NCI-H446 (cell line): ENCODE measurements around the gene HERC6.
"Not testable (repeated sequence)": the region's sequence is repeated elsewhere in the genome, so short reads cannot be mapped to it uniquely, and the experiment has no call there.

ENCODE experiments used
- DNase-seq, 2 experiments: peaks; one replicate each; lab custom pipeline; 2025; lab: John Stamatoyannopoulos, UW

Gene HERC6

DNA sequence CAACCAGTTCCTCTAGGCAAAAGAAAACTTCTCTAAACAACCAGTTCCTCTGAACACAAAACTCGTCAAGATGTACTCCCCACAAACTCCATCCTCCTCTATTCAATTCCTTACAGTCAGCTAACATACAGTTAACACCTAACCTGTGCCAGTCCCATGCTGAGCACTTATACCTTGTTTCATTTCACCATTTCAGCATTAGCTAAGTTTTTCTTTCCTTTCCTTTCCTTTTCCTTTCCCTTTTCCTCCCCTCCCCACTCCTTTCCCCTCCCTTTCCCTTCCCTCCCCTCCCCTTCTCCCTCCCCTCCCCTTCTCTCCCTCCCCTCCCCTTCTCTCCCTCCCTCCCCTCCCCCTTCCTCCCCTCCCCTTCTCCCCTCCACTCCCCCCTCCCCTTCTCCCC, 13.1 kb downstream of the HERC6 start:
- no peak for DNase-seq

DNA sequence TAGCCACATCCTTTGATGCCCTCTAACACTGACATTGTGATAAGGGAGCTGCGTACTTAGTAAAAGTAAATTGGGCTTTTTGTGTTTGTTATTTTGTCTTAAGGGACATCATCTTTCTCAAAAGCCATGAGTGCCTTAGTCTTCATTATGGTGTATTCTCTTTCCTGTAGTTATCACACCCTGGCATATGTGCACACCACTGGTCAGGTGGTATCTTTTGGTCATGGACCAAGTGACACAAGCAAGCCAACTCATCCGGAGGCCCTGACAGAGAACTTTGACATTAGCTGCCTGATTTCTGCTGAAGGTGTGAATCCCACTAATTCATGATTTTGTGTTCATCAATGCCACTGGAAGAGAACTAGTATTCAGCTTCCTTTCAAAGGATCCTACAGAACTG, 18.0 kb downstream of the HERC6 start:
- no peak for DNase-seq

GRCh38 chr4:88398381-88398780, 19.7 kb downstream of the HERC6 start:
- no peak for DNase-seq

DNA sequence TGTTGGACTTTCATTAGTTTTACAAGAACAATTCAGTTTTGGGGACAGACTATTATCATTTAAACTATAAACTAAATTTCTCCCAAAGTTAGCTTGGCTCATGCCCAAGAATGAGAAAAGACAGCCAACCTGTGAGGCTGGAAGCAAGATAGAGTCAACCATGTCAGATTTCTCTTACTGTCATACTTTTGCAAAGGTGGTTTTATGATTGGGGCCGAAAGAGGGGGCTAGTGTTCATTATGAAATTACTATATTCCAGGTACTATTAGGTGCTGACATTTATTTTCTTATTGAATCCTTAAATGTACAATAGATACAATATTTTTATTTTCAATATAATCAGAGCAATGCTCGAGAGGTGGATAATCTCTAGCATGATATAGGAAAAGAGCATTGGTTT, 30.6 kb downstream of the HERC6 start:
- no peak for DNase-seq

GRCh38 chr4:88409789-88410188, 31.1 kb downstream of the HERC6 start:
- DNase-seq, result no peak

- DNase-seq, result no peak
Measured at GRCh38 chr4:88411491-88412096, 32.9 kb downstream of the HERC6 start.

- no peak for DNase-seq
Measured at GRCh38 chr4:88413801-88414200, 35.1 kb downstream of the HERC6 start.

DNA sequence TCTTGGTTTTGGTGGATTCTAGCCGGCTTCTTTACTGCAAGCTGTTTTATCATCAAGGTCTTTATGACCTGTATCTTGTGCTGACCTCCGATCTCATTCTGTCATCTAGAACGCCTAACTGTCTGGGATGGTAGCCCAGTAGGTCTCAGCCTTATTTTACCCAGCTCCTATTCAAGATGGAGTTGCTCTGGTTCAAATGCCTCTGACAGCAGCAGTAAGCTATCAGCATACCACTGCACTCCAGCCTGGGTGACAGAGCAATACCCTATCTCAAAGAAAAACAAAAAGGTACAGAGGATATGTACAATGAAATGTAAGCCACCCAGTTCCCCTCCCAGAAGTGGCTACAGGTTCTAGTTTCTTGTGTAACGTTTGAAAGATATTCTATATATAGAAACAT, 36.1 kb downstream of the HERC6 start:
- DNase-seq, result no peak

DNA sequence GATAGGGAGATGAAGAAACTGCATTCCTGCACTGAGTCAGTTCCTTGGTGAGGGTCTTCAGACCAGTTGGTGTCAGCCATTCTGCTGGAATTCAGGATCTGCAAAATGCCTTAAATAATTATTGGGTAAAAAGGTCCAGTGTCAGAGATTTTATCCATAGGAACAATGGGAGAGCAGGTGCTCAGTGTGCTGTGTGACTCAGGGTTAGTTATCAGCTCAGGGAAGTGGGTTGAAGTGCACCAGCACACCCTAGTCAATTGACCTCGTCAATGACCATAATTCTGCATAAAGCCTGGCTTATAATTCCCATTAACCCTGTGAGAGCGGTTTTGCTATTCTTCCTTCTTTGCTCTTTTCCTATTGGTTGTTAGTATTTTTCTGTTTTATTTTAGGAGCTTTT, 37.3 kb downstream of the HERC6 start:
- no peak for DNase-seq

DNA sequence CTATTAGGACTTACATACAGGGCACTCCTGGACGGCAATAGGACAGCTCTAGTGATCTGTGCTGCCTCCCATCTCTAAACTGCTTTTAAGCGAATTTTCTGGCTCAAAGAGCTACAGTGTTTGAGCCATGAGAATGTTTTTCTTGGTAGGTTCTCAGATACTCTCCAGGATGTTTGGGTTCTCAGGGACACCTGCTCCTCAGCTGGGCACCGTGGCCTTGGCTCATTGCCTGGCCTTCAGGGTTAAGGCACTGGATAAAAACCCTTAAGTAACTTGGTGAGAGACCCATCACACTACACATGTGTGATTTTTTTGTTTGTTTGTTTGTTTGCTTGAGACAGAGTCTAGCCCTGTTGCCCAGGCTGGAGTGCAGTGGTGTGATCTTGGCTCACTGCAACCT, 39.8 kb downstream of the HERC6 start:
- DNase-seq, result no peak

DNA sequence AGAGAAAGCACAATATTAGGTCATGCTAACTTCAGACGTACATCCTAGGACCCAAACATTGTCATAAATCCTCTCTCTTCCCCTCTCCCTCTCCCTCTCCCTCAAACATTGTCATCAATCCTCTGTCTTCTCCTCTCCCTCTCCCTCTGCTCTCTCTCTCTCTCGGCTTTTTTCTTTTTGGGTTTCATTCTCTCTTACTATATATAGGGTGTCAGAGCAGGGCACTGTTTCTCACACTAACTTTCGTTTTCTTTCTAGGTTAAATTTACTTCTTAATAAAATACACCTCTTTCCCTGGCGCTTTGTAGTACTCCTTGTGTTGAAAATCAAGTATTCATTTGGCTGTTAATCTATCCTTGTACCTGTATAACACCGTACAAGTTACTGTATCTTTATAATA, 41.2 kb downstream of the HERC6 start:
- DNase-seq, result no peak

DNA sequence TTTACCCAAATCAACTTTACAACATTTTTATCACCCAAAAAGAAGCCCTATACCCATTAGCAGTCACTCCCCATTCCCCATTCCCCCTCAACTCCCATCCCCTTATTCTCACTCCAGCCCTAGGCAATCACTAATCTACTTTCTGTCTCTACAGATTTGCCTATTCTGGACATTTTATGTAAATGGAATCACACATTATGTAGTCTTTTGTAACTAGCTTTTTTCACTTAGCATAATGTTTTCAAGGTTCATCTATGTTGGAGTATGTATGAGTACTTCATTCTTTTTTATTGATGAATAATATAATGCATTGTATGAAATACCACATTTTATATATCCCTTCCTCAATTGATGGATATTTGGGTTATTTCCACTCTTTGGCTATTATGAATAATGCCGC, 42.2 kb downstream of the HERC6 start:
- no peak for DNase-seq

DNA sequence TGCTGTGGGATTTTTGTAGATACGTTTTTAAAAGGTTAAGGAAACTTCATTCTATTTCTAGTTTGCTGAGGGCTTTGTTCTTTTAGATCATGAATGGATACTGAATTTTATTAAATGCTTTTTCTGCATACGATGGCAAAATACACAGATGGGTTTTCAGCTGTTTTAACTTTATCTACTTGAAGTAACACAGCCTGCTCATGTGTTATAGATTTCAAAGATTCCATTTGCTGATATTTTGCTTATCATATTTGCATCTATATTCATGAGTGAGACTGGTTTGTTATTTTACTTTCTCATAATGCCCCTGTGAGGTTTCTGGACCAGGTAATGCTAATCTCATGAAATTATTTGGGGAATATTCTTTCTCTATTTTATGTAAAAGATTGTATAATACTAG, 43.8 kb downstream of the HERC6 start:
- DNase-seq, result no peak

GRCh38 chr4:88429401-88429800, 50.7 kb downstream of the HERC6 start:
- DNase-seq, result no peak

DNA sequence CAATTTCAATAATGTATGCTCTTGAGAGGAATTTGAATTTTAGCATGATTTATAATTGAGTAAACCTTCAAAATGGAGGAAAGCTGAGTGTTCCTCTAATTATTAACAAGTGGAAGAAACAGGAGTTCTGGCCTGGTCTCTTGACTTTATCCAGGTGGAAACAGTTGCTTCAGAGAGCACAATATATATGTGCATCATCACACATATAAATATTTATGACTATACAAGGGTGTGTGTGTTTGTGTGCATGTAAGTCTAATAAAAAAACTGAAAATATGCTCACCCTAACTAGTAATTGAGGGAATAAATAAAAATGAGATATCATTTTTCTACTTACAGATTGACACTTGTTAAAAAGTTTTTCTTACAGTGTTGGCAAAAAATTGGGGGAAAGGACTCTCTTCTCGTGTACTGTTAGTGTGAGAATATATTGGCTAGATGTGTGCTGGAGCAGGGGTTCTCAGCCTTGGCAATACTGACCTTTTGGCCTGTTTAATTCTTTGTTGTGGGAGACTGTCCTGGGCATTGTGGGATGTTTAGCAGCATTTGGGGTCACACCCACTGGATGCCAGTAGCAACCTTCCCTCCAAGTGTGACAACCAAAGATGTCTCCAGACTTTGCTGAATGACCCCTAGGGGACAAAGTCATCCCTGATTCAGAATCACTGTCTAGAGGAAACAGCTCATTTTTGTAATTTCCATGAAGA, 57.5 kb downstream of the HERC6 start:
- DNase-seq, result no peak

DNA sequence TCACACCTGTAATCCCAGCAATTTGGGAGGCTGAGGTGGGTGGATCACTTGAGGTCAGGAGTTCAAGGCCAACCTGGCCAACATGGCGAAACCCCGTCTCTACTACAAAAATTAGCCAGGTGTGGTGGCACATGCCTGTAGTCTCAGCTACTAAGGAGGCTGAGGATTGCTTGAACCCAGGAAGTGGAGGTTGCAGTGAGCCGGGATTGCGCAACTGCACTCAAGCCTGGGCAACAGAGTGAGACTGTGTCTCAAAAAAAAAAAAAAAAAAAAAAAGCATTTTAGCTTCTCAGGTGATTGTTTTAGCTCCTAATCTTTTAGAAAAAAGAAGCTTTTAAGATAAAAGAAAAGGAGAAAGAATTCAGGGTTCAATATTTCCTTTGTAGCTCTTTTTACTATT, 59.2 kb downstream of the HERC6 start:
- DNase-seq, result not testable (repeated sequence)

- DNase-seq, result no peak
Measured at GRCh38 chr4:88439161-88439760, 60.6 kb downstream of the HERC6 start.

DNA sequence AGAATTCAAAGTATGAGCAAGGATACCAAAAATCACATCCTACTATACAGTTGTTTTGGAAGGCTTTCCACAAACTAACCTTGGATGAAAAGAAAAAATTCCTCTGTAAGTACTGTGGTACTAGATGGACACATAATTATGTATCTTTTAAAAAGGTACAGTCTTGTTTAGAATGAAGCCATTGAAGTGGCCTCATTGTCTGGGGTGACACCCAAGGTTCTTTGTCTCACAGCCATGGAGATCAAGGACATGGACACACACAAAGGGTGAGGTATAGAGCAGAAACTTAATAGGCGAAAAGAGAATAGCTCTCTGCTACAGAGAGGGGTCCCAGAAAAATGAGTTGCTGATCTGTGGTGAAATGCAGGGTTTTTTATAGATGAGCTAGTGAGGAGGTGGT, 61.5 kb downstream of the HERC6 start:
- no peak for DNase-seq

DNA sequence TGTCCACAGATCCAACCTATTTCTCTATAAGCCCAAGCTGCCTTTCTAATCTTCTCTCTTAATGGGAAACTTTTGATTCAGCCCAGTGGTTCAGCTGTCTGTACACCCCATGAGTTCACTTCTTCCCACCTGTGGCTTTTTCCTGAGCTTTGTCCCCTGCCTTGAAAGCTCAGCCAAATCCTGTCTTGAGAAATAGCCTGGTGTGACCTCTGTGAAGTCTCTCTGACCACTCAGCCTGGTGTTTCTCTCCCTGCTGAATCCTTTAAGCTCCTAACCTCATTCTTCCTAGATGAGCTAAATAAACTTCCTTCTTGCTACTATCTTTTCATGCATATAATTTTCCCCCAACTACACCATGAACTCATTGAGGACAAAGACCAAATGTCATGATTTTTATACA, 63.0 kb downstream of the HERC6 start:
- DNase-seq, result no peak

DNA sequence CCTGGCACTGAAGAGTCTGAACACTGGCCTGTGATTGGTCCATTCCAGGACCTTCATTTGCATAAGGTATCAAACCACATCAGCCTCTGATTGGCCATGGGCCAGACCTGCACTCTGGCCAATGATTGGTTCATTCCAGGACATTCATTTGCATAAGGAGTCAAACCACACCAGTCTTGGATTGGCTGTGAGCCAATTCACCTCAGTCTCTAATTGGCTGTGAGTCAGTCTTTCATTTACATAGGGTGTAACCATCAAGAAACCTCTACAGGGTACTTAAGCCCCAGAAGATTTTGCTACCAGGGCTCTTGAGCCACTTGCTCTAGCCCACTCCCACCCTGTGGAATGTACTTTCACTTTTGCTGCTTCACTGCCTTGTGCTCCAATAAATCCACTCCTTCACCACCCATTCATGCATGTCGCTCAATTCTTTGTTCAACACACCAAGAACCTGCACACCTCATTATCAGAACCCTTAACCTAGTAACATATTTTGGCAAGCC, 64.1 kb downstream of the HERC6 start:
- no peak for DNase-seq

DNA sequence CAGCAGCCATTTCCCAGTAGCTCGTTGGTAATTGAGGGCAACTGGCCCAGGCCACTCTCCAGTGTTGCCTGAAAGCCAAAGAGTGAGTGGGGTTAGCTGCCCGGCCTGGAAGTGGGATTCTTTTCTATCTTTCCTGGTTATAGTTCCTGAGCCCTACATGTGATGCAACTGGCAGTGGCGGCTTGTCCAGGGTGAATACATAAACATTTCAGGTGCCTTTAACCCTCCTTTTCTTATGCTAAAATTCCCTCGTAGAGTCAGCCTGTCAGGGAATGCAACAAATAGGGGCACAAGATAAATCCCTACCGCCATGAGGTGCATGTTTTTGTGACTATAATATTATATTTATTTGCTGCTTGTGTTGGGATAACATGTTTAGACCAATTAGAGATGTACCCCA, 64.8 kb downstream of the HERC6 start:
- DNase-seq, result no peak

DNA sequence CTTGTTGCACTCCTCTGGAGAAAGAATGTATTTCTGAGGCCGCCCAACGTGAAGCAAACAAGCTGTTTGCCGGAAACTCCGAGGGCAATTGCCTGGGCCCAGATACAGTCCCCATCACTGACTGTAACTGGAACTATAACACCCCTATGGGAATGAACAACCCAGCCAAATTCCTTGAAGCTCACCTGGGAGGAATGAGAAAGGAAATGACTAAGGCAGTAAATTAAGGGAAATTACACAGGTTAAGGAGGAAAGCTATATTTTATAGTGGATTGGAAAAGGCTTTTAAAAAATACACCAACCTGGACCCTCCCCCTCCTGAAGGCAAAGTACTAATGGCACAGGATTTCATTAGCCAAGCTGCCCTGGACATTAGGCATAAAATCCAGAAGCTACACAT, 66.6 kb downstream of the HERC6 start:
- no peak for DNase-seq

DNA sequence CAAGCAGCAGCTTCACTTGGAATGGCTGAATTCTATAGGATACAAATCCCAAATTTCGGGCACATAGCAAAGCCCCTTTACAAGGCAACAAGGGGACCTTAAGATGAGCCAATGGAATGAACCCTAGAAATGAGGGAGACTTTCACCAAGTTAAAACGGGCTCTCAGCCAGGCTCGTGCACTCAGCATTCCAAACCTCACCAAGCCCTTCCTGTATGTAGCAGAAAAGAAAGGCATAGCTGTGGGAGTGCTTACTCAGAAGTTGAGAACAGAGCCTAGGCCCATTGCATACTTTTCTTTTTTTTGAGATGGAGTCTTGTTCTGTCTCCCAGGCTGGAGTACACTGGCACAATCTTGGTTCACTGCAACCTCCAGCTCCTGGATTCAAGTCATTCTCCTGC, 67.5 kb downstream of the HERC6 start:
- DNase-seq, result no peak
